Posterior vena cava (tissue), 2 donors: ENCODE measurements around the gene SLC49A3. TPM values are rescaled to one million over a fixed set of nuclear protein-coding genes. Genes with fewer than 3 reads are reported as not detected.
"Not testable (repeated sequence)": the region's sequence is repeated elsewhere in the genome, so short reads cannot be mapped to it uniquely, and the experiment has no call there.

Experiments used
- DNase-seq: peaks from one replicate; pipeline ENCODE4 v3.0.0-alpha.2; 2020; ENCODE audit warnings: low spot score
- intact Hi-C, 2 donors: fragments of 100-400 bp; cut with DNase I; formaldehyde crosslinking; loops; one replicate each; pipeline versions ENCODE4 v1.14.1 to v1.14.2; 2022 to 2023
- total RNA-seq, 2 donors: library from RNA; stranded (reverse); fragmentation: NEBNext Ultra II Directional; extraction: Animal tissue kit (Norgen Biotek cat#: 25700); gene quantifications; one replicate each; pipeline ENCODE4 v1.2.1, GENCODE V29; 2021
- donor health status: DM: yes; HTN: yes; CAD: no.
- donor health status: DM: yes; HTN: yes; CAD: no.

SLC49A3 gene
- total RNA-seq, 2 donors from 2014 or later: 9.3 to 10.4 TPM

GRCh38 chr4:723751-724530, 35.0 kb upstream of the SLC49A3 start:
- no peak for DNase-seq
- intact Hi-C loops: no loop called here

- intact Hi-C loops: no loop called here
- DNase-seq: no peak
Measured at GRCh38 chr4:722851-723360, 34.0 kb upstream of the SLC49A3 start.

GRCh38 chr4:722169-722725, 33.3 kb upstream of the SLC49A3 start:
- intact Hi-C loops: no loop called here
- no peak for DNase-seq

- no peak for DNase-seq
Measured at GRCh38 chr4:721261-722168, 32.6 kb upstream of the SLC49A3 start.

GRCh38 chr4:720111-720860, 31.3 kb upstream of the SLC49A3 start:
- no peak for DNase-seq
- intact Hi-C loops: no loop called here

More at GRCh38 chr4:721261-722168, 32.6 kb upstream of the SLC49A3 start:
- intact Hi-C loops: no loop called here

GRCh38 chr4:718460-718859, 29.5 kb upstream of the SLC49A3 start:
- intact Hi-C loops: no loop called here
- no peak for DNase-seq

GRCh38 chr4:717601-718320, 28.8 kb upstream of the SLC49A3 start:
- intact Hi-C loops: no loop called here
- DNase-seq: no peak

- intact Hi-C loops: no loop called here
- peak; percentile 79 for DNase-seq
Measured at GRCh38 chr4:714087-714486, 25.1 kb upstream of the SLC49A3 start.

- DNase-seq: no peak
- intact Hi-C loops: no loop called here
Measured at GRCh38 chr4:712916-713632, 24.1 kb upstream of the SLC49A3 start.

GRCh38 chr4:712093-712492, 23.1 kb upstream of the SLC49A3 start:
- intact Hi-C loops: no loop called here
- no peak for DNase-seq

- no peak for DNase-seq
- intact Hi-C loops: no loop called here
Measured at GRCh38 chr4:710916-711315, 22.0 kb upstream of the SLC49A3 start.

GRCh38 chr4:710116-710515, 21.2 kb upstream of the SLC49A3 start:
- DNase-seq: no peak
- intact Hi-C loops: no loop called here

GRCh38 chr4:709348-709747, 20.4 kb upstream of the SLC49A3 start:
- DNase-seq: no peak
- intact Hi-C loops: no loop called here

GRCh38 chr4:708631-708933, 19.6 kb upstream of the SLC49A3 start:
- intact Hi-C loops: no loop called here
- DNase-seq: no peak

- intact Hi-C loops: no loop called here
- DNase-seq: no peak
Measured at GRCh38 chr4:707929-708630, 19.1 kb upstream of the SLC49A3 start.

- intact Hi-C loops: no loop called here
- no peak for DNase-seq
Measured at GRCh38 chr4:706834-707598, 18.1 kb upstream of the SLC49A3 start.

- DNase-seq, intact Hi-C loops: not testable (repeated sequence)
Measured at GRCh38 chr4:706083-706633, 17.2 kb upstream of the SLC49A3 start.
